Ovary (tissue), 3 donors: ENCODE data around the gene HAVCR2.

ENCODE experiments used
- CTCF ChIP-seq, 3 donors: fragments of 450-650 bp in 2 of 3; fragments of 200-600 bp in 1 of 3; IDR thresholded peaks; one replicate each; pipeline versions ENCODE4 v1.5.1 to v1.8.0; 2016 to 2022; ENCODE audit warnings: antibody characterized with exemption in 3 of 3, mild to moderate bottlenecking in 1 of 3
- EP300 ChIP-seq: sonication (generic); formaldehyde crosslinking; IDR thresholded peaks from one replicate; pipeline ENCODE4 v1.6.1; 2017; ENCODE audit warnings: antibody characterized with exemption
- donor health status: DM: no; HTN: no; CAD: no.

DNA sequence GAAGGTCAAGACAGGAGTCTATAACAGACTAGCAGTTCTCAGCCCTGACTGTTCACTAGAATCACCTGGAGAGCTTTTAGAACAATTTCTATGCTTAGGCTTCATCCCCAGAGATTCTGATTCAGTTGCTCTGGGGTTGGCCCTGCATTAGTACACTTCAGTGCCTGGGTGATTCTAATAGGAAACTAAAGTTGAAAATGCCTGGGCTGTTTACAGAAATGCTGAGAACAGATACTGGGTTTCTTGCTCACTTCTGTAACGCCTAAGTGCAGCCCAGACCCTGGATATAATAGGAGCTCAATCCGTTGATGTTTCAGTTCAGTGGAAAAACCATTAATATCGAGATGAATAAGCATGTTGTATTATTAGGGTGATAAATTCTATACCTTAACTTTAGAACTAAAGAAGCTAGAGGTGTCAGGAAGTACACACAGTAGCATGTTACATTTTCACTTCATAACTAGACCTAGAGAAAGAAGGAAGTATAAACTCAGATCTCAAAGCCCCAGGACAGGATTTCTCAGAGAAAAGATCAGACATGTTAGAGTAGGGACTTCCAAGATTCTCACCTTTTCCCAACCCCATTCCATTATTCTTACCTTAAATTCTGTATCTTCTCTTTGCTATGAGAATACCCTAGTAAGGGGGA, 20.4 kb downstream of the HAVCR2 start:
- TF ChIP-seq CTCF (IDR thresholded peaks at IDR 0.05): no peak
- no peak for TF ChIP-seq EP300
